CD4-positive, alpha-beta T cell treated with Interferon gamma for 1 hour (primary cell): ENCODE measurements around the gene ZNHIT1.
A peak's percentile ranks its signal among the peaks of the same experiment; 100 is the strongest.

Experiments used
- DNase-seq: peaks from one replicate; pipeline ENCODE4 v3.0.0-alpha.2; 2020

Gene ZNHIT1

GRCh38 chr7:101217388-101218235 is at the start of gene ZNHIT1, which contains the start of gene PLOD3:
Gene ZNHIT1 (plus strand): TSS chr7:101218165. CDS start chr7:101218196, 31 bp downstream.
Gene PLOD3 (minus strand): TSS chr7:101217581. CDS start chr7:101217274, 307 bp downstream.
- peak; percentile 96 for DNase-seq

GRCh38 chr7:101168412-101169049 is 49.4 kb upstream of the ZNHIT1 start:
- DNase-seq = no peak

GRCh38 chr7:101169110-101169837 is 48.7 kb upstream of the ZNHIT1 start:
- DNase-seq = no peak

- peak; percentile 75 for DNase-seq
These were observed 48.0 kb upstream of the ZNHIT1 start for GRCh38 chr7:101169838-101170551.

- no peak for DNase-seq
These were observed 47.1 kb upstream of the ZNHIT1 start for GRCh38 chr7:101170617-101171441.

- no peak for DNase-seq
These were observed 46.5 kb upstream of the ZNHIT1 start for GRCh38 chr7:101171442-101171837.

- peak; percentile 45 for DNase-seq
These were observed 45.7 kb upstream of the ZNHIT1 start for GRCh38 chr7:101172005-101172853.

- DNase-seq = no peak
These were observed 44.9 kb upstream of the ZNHIT1 start for GRCh38 chr7:101172854-101173751.

- peak; percentile 60 for DNase-seq
These were observed 44.2 kb upstream of the ZNHIT1 start for GRCh38 chr7:101173752-101174244.

GRCh38 chr7:101174322-101174854 is 43.6 kb upstream of the ZNHIT1 start:
- no peak for DNase-seq

GRCh38 chr7:101175664-101176063 is 42.3 kb upstream of the ZNHIT1 start:
- no peak for DNase-seq

GRCh38 chr7:101177644-101178043 is 40.3 kb upstream of the ZNHIT1 start:
- DNase-seq = no peak

GRCh38 chr7:101179117-101179516 is 38.8 kb upstream of the ZNHIT1 start:
- no peak for DNase-seq

- no peak for DNase-seq
These were observed 38.3 kb upstream of the ZNHIT1 start for GRCh38 chr7:101179713-101180112.

- no peak for DNase-seq
These were observed 37.7 kb upstream of the ZNHIT1 start, which contains the start of gene NAT16 for GRCh38 chr7:101180130-101180755. Gene NAT16 (minus strand): TSS chr7:101180293. CDS start chr7:101174807, 5,486 bp downstream.

- no peak for DNase-seq
These were observed 32.6 kb upstream of the ZNHIT1 start for GRCh38 chr7:101185258-101185839.

GRCh38 chr7:101186194-101186593 is 31.8 kb upstream of the ZNHIT1 start:
- no peak for DNase-seq

GRCh38 chr7:101186844-101187428 is 31.0 kb upstream of the ZNHIT1 start:
- no peak for DNase-seq
